Lower leg skin (tissue), 3 donors: ENCODE results near the gene CKS1B.

Experiments
- CTCF ChIP-seq, 3 donors: fragments of 450-650 bp; IDR thresholded peaks; one replicate each; pipeline ENCODE4 v1.5.1; 2016; ENCODE audit warnings: antibody characterized with exemption in 3 of 3, mild to moderate bottlenecking in 3 of 3, moderate library complexity in 2 of 3
- POLR2A ChIP-seq, 2 donors: fragments of 450-650 bp; IDR thresholded peaks; one replicate each; pipeline ENCODE4 v1.6.1; 2016 to 2017; ENCODE audit warnings: antibody characterized with exemption in 2 of 2, mild to moderate bottlenecking in 1 of 2, moderate library complexity in 1 of 2

- TF ChIP-seq POLR2A (IDR thresholded peaks at IDR 0.05) = no peak
- TF ChIP-seq CTCF (IDR thresholded peaks at IDR 0.05) = no peak
Measured at GRCh38 chr1:155006601-155007101, 32.2 kb downstream of the CKS1B start.
